Measurements from ENCODE around the gene BCR. TPM values are rescaled to one million over a fixed set of nuclear protein-coding genes. Genes with fewer than 3 reads are reported as not detected.

The BCR gene
- total RNA-seq, 1 donor from 2014 or later = 57.2 TPM

DNA sequence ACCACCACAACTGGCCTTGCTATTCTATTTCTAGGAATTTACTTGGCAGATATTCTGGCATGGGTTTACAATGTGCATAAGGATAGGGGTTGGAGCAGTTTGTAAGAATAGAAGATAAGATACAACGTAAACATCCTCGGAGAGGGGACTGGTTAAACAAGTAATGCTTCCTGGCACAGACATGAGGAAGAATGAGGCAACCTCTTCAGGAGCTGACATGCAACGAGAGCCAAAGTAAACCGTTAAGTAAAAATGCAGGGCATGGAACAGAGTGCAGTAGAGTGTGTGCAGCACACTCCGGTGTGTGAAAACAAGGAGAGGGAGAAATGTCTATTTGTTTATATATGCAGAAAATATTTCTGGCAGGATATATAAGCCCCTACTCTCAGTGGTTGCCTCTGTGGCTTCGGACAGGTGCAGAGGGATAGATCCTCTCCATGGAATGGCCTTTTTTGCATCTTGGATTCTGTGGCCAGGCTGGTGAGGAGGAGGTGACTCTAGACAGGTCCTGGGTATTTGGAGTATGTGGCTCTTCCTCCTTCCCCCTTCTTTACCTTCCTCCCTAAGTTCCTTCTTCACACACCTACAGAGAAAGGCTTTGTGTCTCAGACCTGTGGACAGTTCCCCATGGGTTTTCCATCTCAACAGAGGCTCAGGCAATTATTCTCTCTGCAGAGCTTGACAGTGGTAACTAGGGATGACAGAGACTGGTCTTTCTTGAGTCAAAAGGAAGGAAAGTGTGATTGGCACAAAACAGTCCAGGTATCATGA, 32.5 kb upstream of the BCR start:
- H3K27me3 ChIP-seq (ENCODE audit: low read depth) = no peaks in the 10 kb centered on the region
- TF ChIP-seq, protein P1, sequence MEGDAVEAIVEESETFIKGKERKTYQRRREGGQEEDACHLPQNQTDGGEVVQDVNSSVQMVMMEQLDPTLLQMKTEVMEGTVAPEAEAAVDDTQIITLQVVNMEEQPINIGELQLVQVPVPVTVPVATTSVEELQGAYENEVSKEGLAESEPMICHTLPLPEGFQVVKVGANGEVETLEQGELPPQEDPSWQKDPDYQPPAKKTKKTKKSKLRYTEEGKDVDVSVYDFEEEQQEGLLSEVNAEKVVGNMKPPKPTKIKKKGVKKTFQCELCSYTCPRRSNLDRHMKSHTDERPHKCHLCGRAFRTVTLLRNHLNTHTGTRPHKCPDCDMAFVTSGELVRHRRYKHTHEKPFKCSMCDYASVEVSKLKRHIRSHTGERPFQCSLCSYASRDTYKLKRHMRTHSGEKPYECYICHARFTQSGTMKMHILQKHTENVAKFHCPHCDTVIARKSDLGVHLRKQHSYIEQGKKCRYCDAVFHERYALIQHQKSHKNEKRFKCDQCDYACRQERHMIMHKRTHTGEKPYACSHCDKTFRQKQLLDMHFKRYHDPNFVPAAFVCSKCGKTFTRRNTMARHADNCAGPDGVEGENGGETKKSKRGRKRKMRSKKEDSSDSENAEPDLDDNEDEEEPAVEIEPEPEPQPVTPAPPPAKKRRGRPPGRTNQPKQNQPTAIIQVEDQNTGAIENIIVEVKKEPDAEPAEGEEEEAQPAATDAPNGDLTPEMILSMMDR (IDR thresholded peaks at IDR 0.05) = no peak
- ATAC-seq (peak; percentile 24 to 33), DNase-seq (no peak)
- H3K4me1 ChIP-seq = peaks cover 62% of the 10 kb centered on the region
- H3K4me3 ChIP-seq = no peak overlapping the region
- H3K27ac ChIP-seq = peak overlapping the region; percentile 13
- no peaks in the 10 kb centered on the region for H3K9me3 ChIP-seq
- intact Hi-C loops (cut with DNase I) = no loop called here
- no peaks in the 10 kb centered on the region for H3K36me3 ChIP-seq

DNA sequence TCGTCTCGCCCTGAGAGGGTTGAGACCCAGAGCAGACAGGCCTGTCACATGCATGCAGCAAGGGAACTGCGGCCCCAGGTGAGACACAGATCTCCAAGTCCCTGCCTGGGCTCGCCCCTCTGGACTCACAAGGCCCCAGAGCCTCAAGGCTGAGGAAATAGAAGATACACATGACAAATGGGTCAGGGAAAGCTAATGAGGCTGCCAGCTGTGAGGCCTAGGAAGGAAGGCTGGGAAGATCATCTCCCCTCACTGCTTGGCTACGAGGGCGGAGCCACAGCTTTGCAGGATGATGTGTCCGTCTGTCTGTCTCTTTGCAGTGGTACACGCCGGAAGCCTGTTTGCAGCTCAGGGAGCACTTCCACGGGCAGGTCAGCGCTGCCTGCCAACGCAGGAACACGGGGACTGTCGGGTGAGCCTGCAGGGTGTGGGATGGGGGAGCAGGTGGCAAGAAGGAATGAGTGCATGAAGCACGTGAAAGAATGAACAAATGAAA, 30.5 kb upstream of the BCR start:
- Histone ChIP-seq H3K4me1 (peaks cover 55% of the 10 kb centered on the region), H3K4me3 (no peak overlapping the region), H3K27ac (no peak overlapping the region), H3K27me3 (ENCODE audit: low read depth) (no peaks in the 10 kb centered on the region), H3K36me3 (no peaks in the 10 kb centered on the region), H3K9me3 (no peaks in the 10 kb centered on the region)
- intact Hi-C loops (cut with DNase I) = no loop called here
- ATAC-seq (no peak), DNase-seq (no peak)
- TF ChIP-seq, protein P1 (IDR thresholded peaks at IDR 0.05) = no peak

DNA sequence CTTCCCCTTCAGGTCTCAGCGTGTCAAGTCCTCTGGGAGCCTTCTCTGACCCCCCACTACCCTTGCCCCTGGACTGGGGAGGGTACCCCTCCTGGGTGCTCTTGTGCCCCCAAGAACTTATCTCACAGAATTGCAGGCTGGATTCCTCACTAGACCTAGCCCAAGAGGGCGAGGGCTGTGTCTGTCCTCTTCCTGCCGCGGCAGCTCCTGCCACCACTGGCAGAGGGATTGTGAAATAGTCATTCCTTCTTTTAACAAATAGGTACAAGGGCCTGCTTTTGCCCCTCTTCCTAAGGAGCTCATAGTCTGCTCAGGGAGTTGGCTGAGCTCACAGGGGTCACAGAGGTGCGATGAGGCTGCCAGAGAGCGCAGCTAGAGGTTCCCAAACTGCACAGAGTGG, 29.5 kb upstream of the BCR start:
- TF ChIP-seq, protein P1 (IDR thresholded peaks at IDR 0.05) = no peak
- intact Hi-C loops (cut with DNase I) = no loop called here
- peak in 1 of 2 donors; percentile 4 for ATAC-seq
- no peak for DNase-seq
- Histone ChIP-seq H3K36me3 (no peaks in the 10 kb centered on the region), H3K27ac (no peak overlapping the region), H3K4me3 (no peak overlapping the region), H3K4me1 (peaks cover 45% of the 10 kb centered on the region), H3K27me3 (ENCODE audit: low read depth) (no peaks in the 10 kb centered on the region), H3K9me3 (no peaks in the 10 kb centered on the region)

DNA sequence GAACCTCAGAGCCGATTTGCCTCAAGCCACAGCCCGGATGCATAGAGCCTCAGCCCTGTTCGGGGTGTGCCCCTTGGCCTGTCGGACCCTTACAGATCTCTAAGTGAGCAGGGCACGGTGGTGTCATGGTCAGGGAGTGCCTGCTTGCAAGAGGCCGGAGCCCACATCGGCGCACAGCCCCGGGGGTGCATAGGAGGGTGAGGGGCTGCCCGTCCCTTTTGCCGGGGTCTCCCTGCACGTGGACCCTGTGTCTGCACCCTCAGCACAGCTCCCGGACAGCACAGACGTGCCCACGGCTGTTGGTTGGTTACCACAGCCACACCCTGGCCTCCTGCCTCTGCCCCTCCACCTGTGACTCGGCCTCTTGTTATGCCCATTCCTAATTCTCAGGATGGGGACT, 28.5 kb upstream of the BCR start:
- no peaks in the 10 kb centered on the region for H3K27me3 ChIP-seq (ENCODE audit: low read depth)
- H3K4me3 ChIP-seq = no peak overlapping the region
- no peak overlapping the region for H3K27ac ChIP-seq
- intact Hi-C loops (cut with DNase I) = no loop called here
- no peak for DNase-seq
- H3K4me1 ChIP-seq = peaks cover 38% of the 10 kb centered on the region
- no peaks in the 10 kb centered on the region for H3K9me3 ChIP-seq
- no peak for ATAC-seq
- no peaks in the 10 kb centered on the region for H3K36me3 ChIP-seq
- TF ChIP-seq, protein P1 (IDR thresholded peaks at IDR 0.05) = no peak

DNA sequence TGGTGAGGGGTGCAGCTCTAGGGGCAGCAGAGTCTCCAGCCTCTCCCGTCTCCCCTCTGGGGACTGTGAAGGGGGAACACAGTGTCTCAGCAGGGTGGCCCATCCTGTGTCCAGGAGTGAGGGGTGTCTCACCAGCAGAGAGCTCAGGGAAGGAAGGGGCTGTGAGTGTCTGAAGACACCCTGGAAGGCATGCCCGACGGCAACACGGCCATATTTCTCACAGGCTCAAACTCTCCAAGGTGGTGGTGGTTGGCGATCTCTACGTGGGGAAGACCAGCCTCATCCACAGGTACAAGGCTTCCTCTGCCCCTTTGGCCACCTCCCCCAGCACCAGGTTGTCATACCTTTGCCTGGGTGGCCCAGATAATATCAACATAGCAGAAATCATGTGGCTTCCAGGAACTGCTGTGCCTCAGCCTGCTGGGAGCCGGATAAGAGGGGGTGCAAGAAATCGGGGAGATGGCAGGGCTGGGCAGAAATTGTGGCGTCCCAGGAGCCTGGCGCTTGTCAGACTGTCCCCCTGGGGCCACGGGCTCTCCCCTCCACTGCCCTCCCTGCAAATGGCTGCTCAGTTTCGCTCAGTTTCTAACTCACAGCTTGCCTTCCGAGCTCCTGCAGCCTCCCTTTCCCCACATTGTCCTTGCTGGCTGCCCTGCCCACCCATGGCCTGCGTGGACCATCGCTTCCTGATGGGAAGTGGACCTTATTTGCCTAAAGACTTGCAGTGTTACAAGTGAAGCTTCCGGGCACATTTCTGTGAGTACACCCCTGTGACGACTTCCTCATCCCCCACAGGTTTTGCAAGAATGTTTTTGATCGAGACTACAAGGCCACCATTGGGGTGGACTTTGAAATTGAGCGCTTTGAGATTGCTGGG, 27.8 kb upstream of the BCR start:
- Histone ChIP-seq H3K36me3 (no peaks in the 10 kb centered on the region), H3K27ac (peak overlapping the region; percentile 67)

More for the DNA sequence above, 27.8 kb upstream of the BCR start:
- intact Hi-C loops (cut with DNase I) = no loop called here
- no peaks in the 10 kb centered on the region for H3K27me3 ChIP-seq (ENCODE audit: low read depth)
- peaks cover 33% of the 10 kb centered on the region for H3K4me1 ChIP-seq
- DNase-seq = no peak
- no peaks in the 10 kb centered on the region for H3K9me3 ChIP-seq
- TF ChIP-seq, protein P1 (IDR thresholded peaks at IDR 0.05) = no peak
- ATAC-seq = peak; percentile 4 to 26
- no peak overlapping the region for H3K4me3 ChIP-seq
